ENCODE results near the gene CD68. TPM values are rescaled to one million over a fixed set of nuclear protein-coding genes. Genes with fewer than 3 reads are reported as not detected.

CD68 gene
- total RNA-seq: 10 to 100 TPM in 1 of 2 donors, 1 to 10 TPM in 1; 4.3 to 14.8 TPM

- H3K4me1 ChIP-seq: peaks cover 55% of the 10 kb centered on the region
- H3K4me3 ChIP-seq: no peak within 1 kb of the TSS
- peaks cover 36% of the 10 kb centered on the region in 2 donors for H3K36me3 ChIP-seq (replicated peaks in 1 of 2; ENCODE audit: insufficient read depth in 1 of 2, low read depth in 2 of 2)
- no peaks in the 10 kb centered on the region for H3K9me3 ChIP-seq
- no peaks in the 10 kb centered on the region for H3K27me3 ChIP-seq
- 14 to 15% methylated on average over 5 to 7 of the region's 7 CpGs for WGBS, 2 donors
- intact Hi-C loops (cut with DNase I): no loop called here
- peak within 1 kb of the TSS; percentile 55 to 84 (median 72) for H3K27ac ChIP-seq
- TF ChIP-seq POLR2A (IDR thresholded peaks at IDR 0.05): peak in 2 of 3 donors; percentile 67 to 76
- TF ChIP-seq CTCF (IDR thresholded peaks at IDR 0.05): no peak
- ATAC-seq (peak; percentile 41), DNase-seq (peak; percentile 53 to 85 (median 66))
Observed at GRCh38 chr17:7579001-7579833, at the start of gene CD68. TSS of gene CD68 (plus strand) at chr17:7579638. CDS start at chr17:7579678, 40 bp downstream.

- H3K4me3 ChIP-seq: no peak overlapping the region
- ATAC-seq (no peak), DNase-seq (no peak)
- peaks cover 0 to 8% (median 0%) of the 10 kb centered on the region in 3 donors for H3K9me3 ChIP-seq
- TF ChIP-seq POLR2A (IDR thresholded peaks at IDR 0.05): no peak
- no peak for TF ChIP-seq CTCF (IDR thresholded peaks at IDR 0.05)
- H3K36me3 ChIP-seq (replicated peaks in 1 of 2; ENCODE audit: insufficient read depth in 1 of 2, low read depth in 2 of 2): no peaks in the 10 kb centered on the region
- WGBS, 2 donors: 87 to 88% methylated on average over 5 to 6 of the region's 6 CpGs
- no peaks in the 10 kb centered on the region for H3K27me3 ChIP-seq
- no peak overlapping the region for H3K27ac ChIP-seq
- H3K4me1 ChIP-seq: peaks cover 7% of the 10 kb centered on the region
- intact Hi-C loops (cut with DNase I): no loop called here
Observed at GRCh38 chr17:7530023-7530900, 49.2 kb upstream of the CD68 start.

- Histone ChIP-seq H3K36me3 (replicated peaks in 1 of 2; ENCODE audit: insufficient read depth in 1 of 2, low read depth in 2 of 2) (no peaks in the 10 kb centered on the region), H3K27ac (no peak overlapping the region), H3K4me1 (no peaks in the 10 kb centered on the region), H3K4me3 (no peak overlapping the region), H3K9me3 (no peaks in the 10 kb centered on the region), H3K27me3 (no peaks in the 10 kb centered on the region)
- intact Hi-C loops (cut with DNase I): no loop called here
- ATAC-seq (no peak), DNase-seq (no peak)
- WGBS, 2 donors: 70 to 73% methylated on average over 3 of the region's 3 CpGs
- no peak for TF ChIP-seq CTCF (IDR thresholded peaks at IDR 0.05)
- TF ChIP-seq POLR2A (IDR thresholded peaks at IDR 0.05): no peak
Observed at GRCh38 chr17:7538050-7538449, 41.4 kb upstream of the CD68 start.

GRCh38 chr17:7538891-7539545 lies 40.4 kb upstream of the CD68 start:
- Histone ChIP-seq H3K27ac (no peak overlapping the region), H3K36me3 (replicated peaks in 1 of 2; ENCODE audit: insufficient read depth in 1 of 2, low read depth in 2 of 2) (no peaks in the 10 kb centered on the region), H3K9me3 (no peaks in the 10 kb centered on the region), H3K4me3 (no peak overlapping the region), H3K27me3 (no peaks in the 10 kb centered on the region), H3K4me1 (no peaks in the 10 kb centered on the region)
- DNase-seq: no peak
- intact Hi-C loops (cut with DNase I): no loop called here
- TF ChIP-seq CTCF (IDR thresholded peaks at IDR 0.05) (no peak), POLR2A (IDR thresholded peaks at IDR 0.05) (no peak)
- 60 to 66% methylated on average over 8 to 11 of the region's 11 CpGs for WGBS, 2 donors
- ATAC-seq: no peak
